ES-I3 (cell line): ENCODE results near the gene NDUFS2.
"Not testable (repeated sequence)": the region's sequence is repeated elsewhere in the genome, so short reads cannot be mapped to it uniquely, and the experiment has no call there.

Experiments used
- H3K36me3 ChIP-seq: 2 replicates; pipeline ENCODE4 v1.6.1; 2013; ENCODE audit warnings: mild to moderate bottlenecking, low read length, control low read depth, moderate library complexity; ENCODE audit not compliant: insufficient read depth
- H3K4me1 ChIP-seq: 2 replicates; pipeline ENCODE4 v1.6.1; 2013; ENCODE audit warnings: mild to moderate bottlenecking, control low read depth, low read length; ENCODE audit not compliant: insufficient read depth
- H3K9ac ChIP-seq: 2 replicates; pipeline ENCODE4 v1.6.1; 2013; ENCODE audit warnings: low read depth, mild to moderate bottlenecking, low read length, moderate library complexity
- H3K9me3 ChIP-seq: 2 replicates; pipeline ENCODE4 v1.6.1; 2013; ENCODE audit warnings: mild to moderate bottlenecking, low read length, moderate library complexity; ENCODE audit not compliant: control insufficient read depth, insufficient read depth

Gene NDUFS2

DNA sequence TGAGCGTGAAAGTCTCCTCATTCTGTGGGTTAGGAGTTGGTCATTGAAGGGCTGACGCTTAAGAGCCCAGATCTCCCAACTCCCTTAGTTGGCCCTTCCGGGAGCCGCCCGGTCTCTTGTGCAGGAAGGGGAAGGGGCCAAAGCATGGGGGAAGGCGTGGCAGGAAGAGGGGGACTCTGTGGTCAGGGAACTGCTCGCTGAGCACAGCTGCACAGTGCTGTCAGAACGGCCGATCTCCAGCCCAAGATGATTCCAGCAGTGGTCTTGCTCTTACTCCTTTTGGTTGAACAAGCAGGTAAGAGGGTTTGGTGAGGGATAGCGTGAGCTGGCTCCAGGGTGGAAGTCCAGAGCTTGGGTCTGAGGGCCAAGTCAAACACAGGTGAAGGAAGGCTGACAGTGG lies 12.9 kb downstream of the NDUFS2 start, which contains the start of gene FCER1G:
TSS of gene FCER1G (plus strand) at position 220 of the 400 bp plus-strand sequence. CDS start at position 247, 27 bp downstream.
- Histone ChIP-seq H3K9me3 (no peaks in the 10 kb centered on the region), H3K9ac (no peak within 1 kb of the TSS), H3K36me3 (peaks cover 33% of the 10 kb centered on the region), H3K4me1 (peaks cover 25% of the 10 kb centered on the region)

- H3K4me1 ChIP-seq: peaks cover 23% of the 10 kb centered on the region
- H3K36me3 ChIP-seq: peaks cover 14% of the 10 kb centered on the region
- no peak overlapping the region for H3K9ac ChIP-seq
- H3K9me3 ChIP-seq: no peaks in the 10 kb centered on the region
Measured at GRCh38 chr1:161216945-161217712, 15.0 kb downstream of the NDUFS2 start.

- Histone ChIP-seq H3K36me3 (peaks cover 12% of the 10 kb centered on the region), H3K4me1 (peaks cover 23% of the 10 kb centered on the region), H3K9ac (no peak overlapping the region), H3K9me3 (no peaks in the 10 kb centered on the region)
Measured at GRCh38 chr1:161217831-161218230, 15.7 kb downstream of the NDUFS2 start.

GRCh38 chr1:161218301-161219077 lies 16.3 kb downstream of the NDUFS2 start:
- Histone ChIP-seq H3K36me3 (peaks cover 8% of the 10 kb centered on the region), H3K4me1 (peaks cover 23% of the 10 kb centered on the region), H3K9ac (no peak overlapping the region), H3K9me3 (no peaks in the 10 kb centered on the region)

DNA sequence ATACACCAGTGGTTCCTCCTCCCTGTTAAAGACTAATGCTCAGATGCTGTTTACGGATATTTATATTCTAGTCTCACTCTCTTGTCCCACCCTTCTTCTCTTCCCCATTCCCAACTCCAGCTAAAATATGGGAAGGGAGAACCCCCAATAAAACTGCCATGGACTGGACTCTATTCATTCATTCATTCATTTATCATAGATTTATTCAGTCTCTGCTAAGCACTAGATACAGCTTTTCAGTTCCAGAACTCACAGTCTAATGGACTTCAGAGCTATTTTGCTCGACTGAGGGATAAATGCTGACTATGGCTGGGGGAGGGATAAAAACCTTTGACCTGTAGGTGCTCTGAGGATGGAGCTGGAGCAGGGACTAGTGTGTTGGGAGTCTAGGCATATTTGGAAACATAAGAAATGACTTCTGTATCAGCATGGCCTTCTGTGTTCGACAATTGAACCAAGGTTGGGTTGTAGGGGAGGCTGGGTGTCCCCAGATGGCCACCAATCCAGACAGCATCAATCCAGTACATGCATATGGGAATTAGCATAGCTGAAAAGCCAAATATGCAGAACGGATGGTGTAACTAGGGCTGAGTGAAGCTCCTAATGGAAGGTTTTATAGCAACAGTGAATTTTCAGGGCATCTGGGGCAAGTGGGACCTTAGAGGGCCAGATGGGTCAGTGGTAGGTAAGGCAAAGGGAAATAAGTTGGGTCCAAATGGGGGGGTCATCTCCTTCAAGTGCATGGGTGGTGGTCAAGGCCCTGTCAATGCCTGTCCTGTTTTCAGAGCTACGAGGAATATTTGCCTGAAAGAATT lies 17.1 kb downstream of the NDUFS2 start:
- H3K36me3 ChIP-seq: no peaks in the 10 kb centered on the region
- no peak overlapping the region for H3K9ac ChIP-seq
- H3K9me3 ChIP-seq: no peaks in the 10 kb centered on the region
- peaks cover 23% of the 10 kb centered on the region for H3K4me1 ChIP-seq

DNA sequence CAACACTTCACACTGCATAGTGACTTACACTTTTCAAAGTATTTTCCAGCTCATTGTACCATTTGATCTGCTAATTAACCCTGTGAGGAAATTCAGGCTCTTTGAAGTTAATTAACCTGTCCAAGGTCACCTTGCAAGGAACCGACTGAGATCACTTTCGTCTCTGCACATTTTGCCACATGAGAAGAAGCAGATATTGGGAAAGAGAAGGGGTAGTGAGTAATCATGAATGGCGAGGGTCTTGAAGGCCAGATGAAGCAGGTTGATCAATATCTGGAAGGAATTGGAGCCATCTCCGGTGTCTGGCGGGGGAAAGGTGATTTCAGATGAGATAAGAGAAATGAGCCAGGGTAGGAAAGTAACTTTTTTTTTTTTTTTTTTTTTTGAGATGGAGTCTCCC lies 17.8 kb downstream of the NDUFS2 start:
- no peak overlapping the region for H3K9ac ChIP-seq
- no peaks in the 10 kb centered on the region for H3K9me3 ChIP-seq
- H3K4me1 ChIP-seq: peaks cover 23% of the 10 kb centered on the region
- no peaks in the 10 kb centered on the region for H3K36me3 ChIP-seq

GRCh38 chr1:161222175-161223019 lies 20.2 kb downstream of the NDUFS2 start:
- Histone ChIP-seq H3K36me3 (no peaks in the 10 kb centered on the region), H3K4me1 (peaks cover 11% of the 10 kb centered on the region), H3K9ac (no peak overlapping the region), H3K9me3 (no peaks in the 10 kb centered on the region)

GRCh38 chr1:161223805-161224694 lies 21.9 kb downstream of the NDUFS2 start:
- Histone ChIP-seq H3K36me3 (peaks cover 5% of the 10 kb centered on the region; the same call in 1 of the 2 replicates), H3K9me3 (no peaks in the 10 kb centered on the region), H3K9ac (no peak overlapping the region), H3K4me1 (no peaks in the 10 kb centered on the region; the same call in 1 of the 2 replicates)

DNA sequence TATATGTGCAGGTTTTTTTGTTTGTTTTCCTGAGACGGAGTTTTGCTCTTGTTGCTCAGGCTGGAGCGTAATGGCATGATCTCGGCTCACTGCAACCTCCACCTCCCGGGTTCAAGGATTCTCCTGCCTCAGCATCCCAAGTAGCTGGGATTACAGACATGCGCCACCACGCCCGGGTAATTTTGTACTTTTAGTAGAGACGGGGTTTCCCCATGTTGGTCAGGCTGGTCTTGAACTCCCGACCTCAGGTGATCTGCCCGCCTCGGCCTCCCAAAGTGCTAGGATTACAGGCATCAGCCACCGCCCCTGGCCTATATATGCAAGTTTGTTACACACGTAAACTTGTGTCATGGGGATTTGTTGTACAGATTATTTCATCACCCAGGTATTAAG lies 22.5 kb downstream of the NDUFS2 start:
- not testable (repeated sequence) for H3K9me3 ChIP-seq, H3K36me3 ChIP-seq, H3K9ac ChIP-seq, H3K4me1 ChIP-seq

- Histone ChIP-seq H3K36me3 (peaks cover 5% of the 10 kb centered on the region; the same call in 1 of the 2 replicates), H3K4me1 (no peaks in the 10 kb centered on the region; the same call in 1 of the 2 replicates), H3K9me3 (no peaks in the 10 kb centered on the region), H3K9ac (no peak overlapping the region; the same call in 1 of the 2 replicates)
Measured at GRCh38 chr1:161225178-161225533, 23.0 kb downstream of the NDUFS2 start.

- Histone ChIP-seq H3K36me3 (peaks cover 5% of the 10 kb centered on the region; the same call in 1 of the 2 replicates), H3K4me1 (no peaks in the 10 kb centered on the region; the same call in 1 of the 2 replicates)
Measured at GRCh38 chr1:161225534-161226319, 23.6 kb downstream of the NDUFS2 start, which contains the start of gene TOMM40L. Gene TOMM40L, plus strand, starts transcription at chr1:161226060. Its CDS starts 430 bp downstream, at chr1:161226490.

GRCh38 chr1:161226320-161226711 lies 24.1 kb downstream of the NDUFS2 start:
- no peaks in the 10 kb centered on the region; the same call in 1 of the 2 replicates for H3K4me1 ChIP-seq
- no peaks in the 10 kb centered on the region for H3K9me3 ChIP-seq
- peaks cover 5% of the 10 kb centered on the region; the same call in 1 of the 2 replicates for H3K36me3 ChIP-seq
- H3K9ac ChIP-seq: peak overlapping the region; percentile 66

More at GRCh38 chr1:161225534-161226319, 23.6 kb downstream of the NDUFS2 start, which contains the start of gene TOMM40L:
- H3K9me3 ChIP-seq: no peaks in the 10 kb centered on the region
- H3K9ac ChIP-seq: peak within 1 kb of the TSS; percentile 66
